Fibroblast of the aortic adventitia (primary cell): ENCODE results near the gene MRGPRX1. TPM values are rescaled to one million over a fixed set of nuclear protein-coding genes. Genes with fewer than 3 reads are reported as not detected.
"Not testable (repeated sequence)": the region's sequence is repeated elsewhere in the genome, so short reads cannot be mapped to it uniquely, and the experiment has no call there.

Source experiments
- DNase-seq: peaks from one replicate; pipeline ENCODE4 v3.0.0-alpha.2; 2010; ENCODE audit warnings: low read depth
- H3K4me3 ChIP-seq: 2 replicates; pipeline ENCODE4 v1.5.1; 2011; ENCODE audit warnings: low read depth, mild to moderate bottlenecking, control low read depth, low read length, moderate library complexity
- total RNA-seq: library from RNA; depleted of rRNA; stranded (reverse); fragments of >200 nt; gene quantifications from 2 replicates; pipeline ENCODE4 v1.2.3, GENCODE V29; 2012; ENCODE audit warnings: low replicate concordance
- TF ChIP-seq, protein P1 (sequence below): IDR thresholded peaks from 2 replicates; pipeline ENCODE4 v1.5.1; 2011; ENCODE audit warnings: mild to moderate bottlenecking, low read length, control low read depth, inconsistent platforms; ENCODE audit not compliant: insufficient read depth

Gene MRGPRX1
- total RNA-seq, 1 donor: not detected

DNA sequence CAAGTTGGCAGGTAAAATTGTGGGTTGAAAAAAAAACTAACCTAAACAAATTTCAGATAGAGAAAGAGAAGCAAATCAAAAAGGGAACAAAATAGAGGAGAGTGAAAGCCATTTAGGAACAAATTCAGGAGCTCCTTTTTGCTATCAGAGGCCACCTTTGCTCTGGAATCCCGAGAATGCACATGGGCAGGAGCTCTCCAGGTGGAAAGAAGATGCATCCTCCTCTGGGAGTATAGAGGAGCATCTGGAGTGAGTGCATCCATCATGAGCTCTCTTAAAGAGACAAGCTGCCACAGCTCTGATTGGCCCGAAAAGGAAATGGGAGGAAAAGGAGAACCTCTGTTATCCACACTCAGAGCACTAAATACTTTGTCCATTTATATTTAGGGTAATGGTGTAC, 26.3 kb downstream of the MRGPRX1 start:
- TF ChIP-seq, protein P1, sequence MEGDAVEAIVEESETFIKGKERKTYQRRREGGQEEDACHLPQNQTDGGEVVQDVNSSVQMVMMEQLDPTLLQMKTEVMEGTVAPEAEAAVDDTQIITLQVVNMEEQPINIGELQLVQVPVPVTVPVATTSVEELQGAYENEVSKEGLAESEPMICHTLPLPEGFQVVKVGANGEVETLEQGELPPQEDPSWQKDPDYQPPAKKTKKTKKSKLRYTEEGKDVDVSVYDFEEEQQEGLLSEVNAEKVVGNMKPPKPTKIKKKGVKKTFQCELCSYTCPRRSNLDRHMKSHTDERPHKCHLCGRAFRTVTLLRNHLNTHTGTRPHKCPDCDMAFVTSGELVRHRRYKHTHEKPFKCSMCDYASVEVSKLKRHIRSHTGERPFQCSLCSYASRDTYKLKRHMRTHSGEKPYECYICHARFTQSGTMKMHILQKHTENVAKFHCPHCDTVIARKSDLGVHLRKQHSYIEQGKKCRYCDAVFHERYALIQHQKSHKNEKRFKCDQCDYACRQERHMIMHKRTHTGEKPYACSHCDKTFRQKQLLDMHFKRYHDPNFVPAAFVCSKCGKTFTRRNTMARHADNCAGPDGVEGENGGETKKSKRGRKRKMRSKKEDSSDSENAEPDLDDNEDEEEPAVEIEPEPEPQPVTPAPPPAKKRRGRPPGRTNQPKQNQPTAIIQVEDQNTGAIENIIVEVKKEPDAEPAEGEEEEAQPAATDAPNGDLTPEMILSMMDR: no peak
- H3K4me3 ChIP-seq: no peak overlapping the region
- DNase-seq: no peak

DNA sequence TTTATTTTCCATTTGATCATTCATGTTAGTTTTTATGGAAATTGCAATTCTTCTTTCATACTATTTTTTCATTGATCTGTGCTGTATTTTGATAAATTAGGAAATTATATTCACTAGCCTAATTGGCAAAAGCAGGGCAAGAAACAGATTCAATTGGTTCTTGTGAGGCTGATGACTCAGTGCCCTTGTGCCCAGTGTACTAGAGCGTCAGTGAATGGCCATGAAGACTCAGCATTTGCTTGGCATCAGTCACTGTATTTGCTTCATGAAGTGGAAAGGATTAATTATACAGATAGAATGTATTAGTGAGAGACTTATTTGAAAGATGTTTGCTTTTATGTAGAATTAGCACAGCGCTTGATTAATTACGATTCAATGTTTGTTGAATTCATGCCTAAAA, 31.8 kb downstream of the MRGPRX1 start:
- no peak for DNase-seq
- TF ChIP-seq, protein P1: no peak
- H3K4me3 ChIP-seq: no peak overlapping the region

- H3K4me3 ChIP-seq, DNase-seq: not testable (repeated sequence)
Measured at GRCh38 chr11:18900637-18901036, 38.6 kb downstream of the MRGPRX1 start.

DNA sequence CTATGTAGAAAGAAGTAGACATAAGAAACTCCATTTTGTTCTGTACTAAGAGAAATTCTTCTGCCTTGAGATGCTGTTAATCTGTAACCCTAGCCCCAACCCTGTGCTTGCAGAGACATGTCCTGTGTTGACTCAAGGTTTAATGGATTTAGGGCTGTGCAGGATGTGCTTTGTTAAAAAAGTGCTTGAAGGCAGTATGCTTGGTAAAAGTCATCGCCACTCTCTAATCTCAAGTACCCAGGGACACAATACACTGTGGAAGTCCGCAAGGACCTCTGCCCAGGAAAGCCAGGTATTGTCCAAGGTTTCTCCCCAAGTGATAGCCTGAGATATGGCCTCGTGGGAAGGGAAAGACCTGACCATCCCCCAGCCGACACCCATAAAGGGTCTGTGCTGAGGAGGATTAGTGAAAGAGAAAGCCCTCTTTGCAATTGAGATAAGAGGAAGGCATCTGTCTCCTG, 39.0 kb downstream of the MRGPRX1 start:
- not testable (repeated sequence) for DNase-seq, H3K4me3 ChIP-seq

DNA sequence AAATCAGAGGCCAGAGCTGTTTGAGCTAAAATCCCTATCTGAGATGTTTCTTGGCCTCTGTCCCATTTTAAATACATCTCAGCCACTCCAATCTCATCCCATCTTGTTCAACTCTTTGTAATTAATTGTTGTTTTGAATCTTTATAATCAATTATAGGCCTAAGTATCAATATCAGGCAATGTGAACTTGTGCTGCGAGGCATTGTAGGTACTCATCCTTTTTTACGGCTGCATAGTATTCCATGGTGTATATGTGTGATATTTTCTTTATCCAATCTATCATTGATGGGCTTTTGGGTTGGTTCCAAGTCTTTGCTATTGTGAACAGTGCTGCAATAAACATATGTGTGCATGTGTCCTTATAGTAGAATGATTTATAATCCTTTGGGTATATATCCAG, 47.5 kb downstream of the MRGPRX1 start:
- not testable (repeated sequence) for DNase-seq, H3K4me3 ChIP-seq

DNA sequence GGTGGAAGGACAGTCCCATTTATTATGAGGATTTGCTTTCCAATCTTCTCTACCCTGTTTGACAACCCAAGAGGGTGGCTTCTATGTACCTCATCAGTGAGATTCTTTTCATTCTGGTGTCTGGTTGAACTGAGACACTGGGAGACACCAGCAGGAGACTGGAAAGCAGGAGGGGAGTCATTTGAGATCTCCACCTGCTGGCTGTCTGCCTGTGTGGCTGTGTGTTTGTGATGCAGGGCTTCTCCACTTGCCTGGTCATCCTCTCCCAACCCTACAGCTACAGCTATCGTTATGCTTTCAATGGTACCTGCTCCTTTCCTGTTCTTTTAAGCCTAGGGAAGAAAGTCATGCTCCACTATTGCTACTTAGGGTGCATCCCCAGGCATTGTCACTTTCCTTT, 48.6 kb downstream of the MRGPRX1 start:
- TF ChIP-seq, protein P1: no peak
- no peak for DNase-seq
- no peak overlapping the region for H3K4me3 ChIP-seq

Other genes with a start within 250 kb of the MRGPRX1 start
- gene TMEM86A, start 240.6 kb downstream of the MRGPRX1 start, total RNA-seq: 0.27 and 9.6 TPM in 2 replicates
- not detected in 2 replicates for gene IGSF22, start 213.2 kb downstream of the MRGPRX1 start, total RNA-seq
- gene PTPN5, start 147.6 kb downstream of the MRGPRX1 start, total RNA-seq: not detected in 2 replicates
- gene MRGPRX2, start 121.3 kb upstream of the MRGPRX1 start, total RNA-seq: not detected in 2 replicates
- 2.0 and 18.6 TPM in 2 replicates for gene ZDHHC13, start 177.8 kb upstream of the MRGPRX1 start, total RNA-seq